Medulla oblongata (tissue), 1 donor: ENCODE data around the gene LPAR6.

Source experiments
- DNase-seq: peaks from one replicate; pipeline ENCODE4 v3.0.0-alpha.2; 2015; ENCODE audit errors: extremely low spot score

The LPAR6 gene

GRCh38 chr13:48377857-48378256 is 35.1 kb downstream of the LPAR6 start:
- no peak for DNase-seq

GRCh38 chr13:48370815-48371214 is 42.1 kb downstream of the LPAR6 start:
- no peak for DNase-seq

GRCh38 chr13:48369988-48370387 is 42.9 kb downstream of the LPAR6 start:
- no peak for DNase-seq
